GM18907 (cell line): ENCODE results near the gene KRTAP2-4.
"Not testable (repeated sequence)": the region's sequence is repeated elsewhere in the genome, so short reads cannot be mapped to it uniquely, and the experiment has no call there.

ENCODE experiments used
- ATAC-seq: cut with Tn5 transposase; IDR thresholded peaks from one replicate; pipeline ENCODE4 v1.9.1; 2021; ENCODE audit warnings: mild to moderate bottlenecking, moderate library complexity; ENCODE audit not compliant: unreplicated experiment

The KRTAP2-4 gene

GRCh38 chr17:41065829-41066624 lies at the start of gene KRTAP2-4:
KRTAP2-4 (minus strand) TSS chr17:41065879; CDS start chr17:41065845, 34 bp downstream.
- ATAC-seq: no peak

- no peak for ATAC-seq
These were observed 45.6 kb upstream of the KRTAP2-4 start for GRCh38 chr17:41111151-41111885.

- not testable (repeated sequence) for ATAC-seq
These were observed 43.2 kb upstream of the KRTAP2-4 start for GRCh38 chr17:41108728-41109386.

- no peak for ATAC-seq
These were observed 42.3 kb upstream of the KRTAP2-4 start for GRCh38 chr17:41107941-41108450.

- ATAC-seq: not testable (repeated sequence)
These were observed 39.7 kb upstream of the KRTAP2-4 start, which contains the start of gene KRTAP4-9 for GRCh38 chr17:41105347-41105746. KRTAP4-9 (plus strand) TSS chr17:41105389; CDS start chr17:41105389, 0 bp downstream.

GRCh38 chr17:41104386-41105038 lies 38.8 kb upstream of the KRTAP2-4 start:
- not testable (repeated sequence) for ATAC-seq

GRCh38 chr17:41103896-41104295 lies 38.2 kb upstream of the KRTAP2-4 start:
- ATAC-seq: no peak

GRCh38 chr17:41101586-41102259 lies 36.0 kb upstream of the KRTAP2-4 start, which contains the start of gene KRTAP4-16:
KRTAP4-16 (minus strand) TSS chr17:41102209; CDS start chr17:41102209, 0 bp downstream.
- no peak for ATAC-seq

- not testable (repeated sequence) for ATAC-seq
These were observed 34.2 kb upstream of the KRTAP2-4 start for GRCh38 chr17:41099682-41100480.

- no peak for ATAC-seq
These were observed 32.8 kb upstream of the KRTAP2-4 start for GRCh38 chr17:41098481-41098880.

- ATAC-seq: no peak
These were observed 32.4 kb upstream of the KRTAP2-4 start, which contains the start of gene KRTAP4-8 for GRCh38 chr17:41098042-41098441. KRTAP4-8 (minus strand) TSS chr17:41098142; CDS start chr17:41098084, 58 bp downstream.

- no peak for ATAC-seq
These were observed 30.4 kb upstream of the KRTAP2-4 start for GRCh38 chr17:41096055-41096454.

- not testable (repeated sequence) for ATAC-seq
These were observed 23.2 kb upstream of the KRTAP2-4 start for GRCh38 chr17:41088760-41089352.

GRCh38 chr17:41084100-41084856 lies 18.6 kb upstream of the KRTAP2-4 start, which contains the start of gene KRTAP4-7:
KRTAP4-7 (plus strand) TSS chr17:41084150; CDS start chr17:41084207, 57 bp downstream.
- ATAC-seq: not testable (repeated sequence)

GRCh38 chr17:41083427-41083826 lies 17.7 kb upstream of the KRTAP2-4 start:
- not testable (repeated sequence) for ATAC-seq

GRCh38 chr17:41082626-41083025 lies 16.9 kb upstream of the KRTAP2-4 start:
- no peak for ATAC-seq

- ATAC-seq: no peak
These were observed 11.1 kb upstream of the KRTAP2-4 start for GRCh38 chr17:41076788-41077187.

- no peak for ATAC-seq
These were observed 8.0 kb upstream of the KRTAP2-4 start for GRCh38 chr17:41073676-41074075.
